ENCODE results near the gene ANKRD36C. TPM values are rescaled to one million over a fixed set of nuclear protein-coding genes. Genes with fewer than 3 reads are reported as not detected.
"Not testable (repeated sequence)": the region's sequence is repeated elsewhere in the genome, so short reads cannot be mapped to it uniquely, and the experiment has no call there.

ANKRD36C gene
- total and polyA plus RNA-seq, 2 of the 4 experiments (the other 2 are of a cell fraction), result 2.2 to 27.1 TPM

DNA sequence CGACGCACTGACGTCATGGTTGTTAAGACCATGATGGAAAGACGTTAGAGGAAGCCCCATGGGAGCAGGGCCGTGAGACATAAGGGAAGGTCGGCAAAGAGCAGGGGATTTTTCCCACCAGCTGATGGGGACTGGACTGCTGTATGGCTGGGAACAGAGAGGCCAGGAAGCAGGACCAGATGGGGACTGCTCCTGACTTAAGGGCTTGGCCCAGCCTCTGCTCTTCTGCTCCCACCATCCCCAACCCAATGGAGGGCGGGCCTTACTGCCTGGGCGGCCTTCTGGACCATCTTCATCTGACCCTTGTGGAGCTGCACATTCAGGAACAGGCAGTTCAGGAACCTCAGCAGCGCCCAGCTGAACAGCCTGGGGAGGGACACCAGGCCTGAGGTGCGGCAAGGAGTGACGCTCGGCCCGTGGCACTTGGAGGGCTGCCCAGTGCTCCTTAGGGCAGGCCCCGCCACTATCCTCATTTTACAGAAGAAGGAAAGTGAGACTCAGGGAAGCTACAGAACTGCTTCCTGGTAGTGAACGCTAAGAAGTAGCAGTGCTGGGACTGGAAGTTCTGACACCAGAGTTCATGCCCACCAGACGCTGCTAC, 36.2 kb upstream of the ANKRD36C start:
- no CpG with 5 or more reads among the region's 16 CpGs for WGBS, 2 experiments (ENCODE audit: extremely low coverage in 2 of 2, insufficient read length in 1 of 2)
- H2AK9ac ChIP-seq (replicated peaks; ENCODE audit: low read depth, low read length, poor library complexity); H3K79me1 ChIP-seq (ENCODE audit: low read depth in 1 of 2, low read length in 2 of 2); CTCF ChIA-PET; H2BK120ac ChIP-seq (ENCODE audit: low read depth, low read length); H3K4me2 ChIP-seq (ENCODE audit: low read depth, low read length); POLR2A ChIA-PET (ENCODE audit: unreplicated experiment); H3K9me1 ChIP-seq (ENCODE audit: insufficient read depth, low read length); dilution Hi-C loops (cut with HindIII; ENCODE audit: low sequenced_read_pairs, unreplicated experiment); H3K18ac ChIP-seq (ENCODE audit: low read depth, low read length); H3K4me1 ChIP-seq (ENCODE audit: control insufficient read depth, insufficient read depth, low read length); H3K9ac ChIP-seq (ENCODE audit: low read depth, low read length); intact Hi-C loops (cut with micrococcal nuclease); DNase-seq; H3K9me3 ChIP-seq (ENCODE audit: control insufficient read depth, insufficient read depth, low read length); H3K56ac ChIP-seq (ENCODE audit: extremely low read depth, insufficient read depth, low read length); H4K91ac ChIP-seq (ENCODE audit: insufficient read depth, low read depth, low read length); H4K5ac ChIP-seq (ENCODE audit: low read depth, low read length); H2BK5ac ChIP-seq (ENCODE audit: low read depth, low read length, poor library complexity, severe bottlenecking); H3K36me3 ChIP-seq (ENCODE audit: control insufficient read depth, insufficient read depth, low read length); H2BK15ac ChIP-seq (ENCODE audit: low read depth, low read length); H2AFZ ChIP-seq (replicated peaks; ENCODE audit: low read length, poor library complexity); BruUV-seq (replicated peaks); ATAC-seq (ENCODE audit: low read depth); H3K4me3 ChIP-seq (ENCODE audit: insufficient read depth, low read depth, low read length); H3K14ac ChIP-seq (replicated peaks; ENCODE audit: low read depth, low read length); H4K8ac ChIP-seq (ENCODE audit: low read depth in 2 of 2, low read length in 2 of 2); H3K27ac ChIP-seq (ENCODE audit: insufficient read depth, low read length); H3K23ac ChIP-seq (ENCODE audit: low read depth, low read length); in situ Hi-C loops (cut with MboI; ENCODE audit: low sequenced_read_pairs); H3K27me3 ChIP-seq (ENCODE audit: control insufficient read depth, insufficient read depth, low read length); H3K4ac ChIP-seq (ENCODE audit: low read depth, low read length); H2BK20ac ChIP-seq (ENCODE audit: low read depth, low read length); H2AK5ac ChIP-seq (ENCODE audit: low read depth, low read length); H4K20me1 ChIP-seq (ENCODE audit: insufficient read depth, low read length): not testable (repeated sequence)

DNA sequence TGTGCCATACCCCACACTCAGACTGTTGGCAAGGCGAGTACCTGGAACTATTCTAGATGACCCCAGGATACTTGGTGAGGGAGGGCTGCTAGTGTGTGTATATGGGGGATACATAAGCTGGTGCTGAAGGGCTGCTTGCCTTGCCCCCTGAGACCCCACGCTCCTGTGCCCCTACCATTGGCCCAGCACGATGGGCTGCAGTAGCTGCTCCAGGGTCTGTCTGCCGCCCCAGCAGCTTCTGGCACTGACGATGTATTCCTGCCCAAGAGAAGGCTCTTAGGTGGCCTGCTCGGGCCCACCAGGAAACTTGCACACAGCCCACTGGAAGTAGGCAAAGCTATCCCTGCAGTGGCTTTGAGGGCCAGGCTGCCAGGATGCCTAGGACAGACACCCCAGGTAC, 34.1 kb upstream of the ANKRD36C start:
- H2AK5ac ChIP-seq (ENCODE audit: low read depth, low read length); H3K79me1 ChIP-seq (ENCODE audit: low read depth in 1 of 2, low read length in 2 of 2); H4K20me1 ChIP-seq (ENCODE audit: insufficient read depth, low read length); H2AFZ ChIP-seq (replicated peaks; ENCODE audit: low read length, poor library complexity); intact Hi-C loops (cut with micrococcal nuclease); H3K18ac ChIP-seq (ENCODE audit: low read depth, low read length); H2AK9ac ChIP-seq (replicated peaks; ENCODE audit: low read depth, low read length, poor library complexity); H4K91ac ChIP-seq (ENCODE audit: insufficient read depth, low read depth, low read length); ATAC-seq (ENCODE audit: low read depth); H3K4me1 ChIP-seq (ENCODE audit: control insufficient read depth, insufficient read depth, low read length); H2BK5ac ChIP-seq (ENCODE audit: low read depth, low read length, poor library complexity, severe bottlenecking); H3K4me2 ChIP-seq (ENCODE audit: low read depth, low read length); CTCF ChIA-PET; H3K36me3 ChIP-seq (ENCODE audit: control insufficient read depth, insufficient read depth, low read length); H3K27ac ChIP-seq (ENCODE audit: insufficient read depth, low read length); H2BK20ac ChIP-seq (ENCODE audit: low read depth, low read length); H3K9me1 ChIP-seq (ENCODE audit: insufficient read depth, low read length); in situ Hi-C loops (cut with MboI; ENCODE audit: low sequenced_read_pairs); H3K4ac ChIP-seq (ENCODE audit: low read depth, low read length); H3K14ac ChIP-seq (replicated peaks; ENCODE audit: low read depth, low read length); H3K9ac ChIP-seq (ENCODE audit: low read depth, low read length); H3K27me3 ChIP-seq (ENCODE audit: control insufficient read depth, insufficient read depth, low read length); dilution Hi-C loops (cut with HindIII; ENCODE audit: low sequenced_read_pairs, unreplicated experiment); H3K23ac ChIP-seq (ENCODE audit: low read depth, low read length); H3K4me3 ChIP-seq (ENCODE audit: insufficient read depth, low read depth, low read length); BruUV-seq (replicated peaks); H3K9me3 ChIP-seq (ENCODE audit: control insufficient read depth, insufficient read depth, low read length); H2BK15ac ChIP-seq (ENCODE audit: low read depth, low read length); H4K5ac ChIP-seq (ENCODE audit: low read depth, low read length); H4K8ac ChIP-seq (ENCODE audit: low read depth in 2 of 2, low read length in 2 of 2); H3K56ac ChIP-seq (ENCODE audit: extremely low read depth, insufficient read depth, low read length); H2BK120ac ChIP-seq (ENCODE audit: low read depth, low read length); POLR2A ChIA-PET (ENCODE audit: unreplicated experiment); DNase-seq: not testable (repeated sequence)
- no CpG with 5 or more reads among the region's 6 CpGs for WGBS, 2 experiments (ENCODE audit: extremely low coverage in 2 of 2, insufficient read length in 1 of 2)
